ENCODE results near the gene SLC16A13.

GRCh38 chr17:7019367-7019766 lies 16.4 kb upstream of the SLC16A13 start:
- TF ChIP-seq, protein P1, sequence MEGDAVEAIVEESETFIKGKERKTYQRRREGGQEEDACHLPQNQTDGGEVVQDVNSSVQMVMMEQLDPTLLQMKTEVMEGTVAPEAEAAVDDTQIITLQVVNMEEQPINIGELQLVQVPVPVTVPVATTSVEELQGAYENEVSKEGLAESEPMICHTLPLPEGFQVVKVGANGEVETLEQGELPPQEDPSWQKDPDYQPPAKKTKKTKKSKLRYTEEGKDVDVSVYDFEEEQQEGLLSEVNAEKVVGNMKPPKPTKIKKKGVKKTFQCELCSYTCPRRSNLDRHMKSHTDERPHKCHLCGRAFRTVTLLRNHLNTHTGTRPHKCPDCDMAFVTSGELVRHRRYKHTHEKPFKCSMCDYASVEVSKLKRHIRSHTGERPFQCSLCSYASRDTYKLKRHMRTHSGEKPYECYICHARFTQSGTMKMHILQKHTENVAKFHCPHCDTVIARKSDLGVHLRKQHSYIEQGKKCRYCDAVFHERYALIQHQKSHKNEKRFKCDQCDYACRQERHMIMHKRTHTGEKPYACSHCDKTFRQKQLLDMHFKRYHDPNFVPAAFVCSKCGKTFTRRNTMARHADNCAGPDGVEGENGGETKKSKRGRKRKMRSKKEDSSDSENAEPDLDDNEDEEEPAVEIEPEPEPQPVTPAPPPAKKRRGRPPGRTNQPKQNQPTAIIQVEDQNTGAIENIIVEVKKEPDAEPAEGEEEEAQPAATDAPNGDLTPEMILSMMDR (IDR thresholded peaks at IDR 0.05; ENCODE audit: low read depth, low read length) = no peak
- TF ChIP-seq EZH2phosphoT487 (IDR thresholded peaks at IDR 0.05; ENCODE audit: low read depth) = no peak

Measured in OCI-LY3 (cell line).